ENCODE measurements around the gene GNPTAB.

DNA sequence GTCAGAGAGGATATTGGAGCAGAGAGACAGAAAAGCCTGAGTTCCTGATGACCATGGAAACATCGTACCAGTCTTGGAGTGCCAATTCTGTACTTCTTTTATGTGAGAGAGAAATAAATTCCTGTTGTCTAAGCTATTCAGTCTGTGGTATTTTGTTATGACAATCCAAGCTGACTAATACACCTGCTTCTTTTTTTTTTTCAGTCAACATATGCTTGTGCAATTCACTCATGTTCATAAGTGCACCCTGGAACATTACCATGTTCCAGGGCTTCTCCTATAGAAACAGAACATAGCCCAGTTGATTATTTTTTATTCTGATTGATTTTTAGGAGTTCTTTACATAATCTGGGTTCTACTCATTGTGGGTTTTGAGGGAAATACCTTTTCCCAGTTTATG lies 135.1 kb downstream of the GNPTAB start:
- TF ChIP-seq, protein P1, sequence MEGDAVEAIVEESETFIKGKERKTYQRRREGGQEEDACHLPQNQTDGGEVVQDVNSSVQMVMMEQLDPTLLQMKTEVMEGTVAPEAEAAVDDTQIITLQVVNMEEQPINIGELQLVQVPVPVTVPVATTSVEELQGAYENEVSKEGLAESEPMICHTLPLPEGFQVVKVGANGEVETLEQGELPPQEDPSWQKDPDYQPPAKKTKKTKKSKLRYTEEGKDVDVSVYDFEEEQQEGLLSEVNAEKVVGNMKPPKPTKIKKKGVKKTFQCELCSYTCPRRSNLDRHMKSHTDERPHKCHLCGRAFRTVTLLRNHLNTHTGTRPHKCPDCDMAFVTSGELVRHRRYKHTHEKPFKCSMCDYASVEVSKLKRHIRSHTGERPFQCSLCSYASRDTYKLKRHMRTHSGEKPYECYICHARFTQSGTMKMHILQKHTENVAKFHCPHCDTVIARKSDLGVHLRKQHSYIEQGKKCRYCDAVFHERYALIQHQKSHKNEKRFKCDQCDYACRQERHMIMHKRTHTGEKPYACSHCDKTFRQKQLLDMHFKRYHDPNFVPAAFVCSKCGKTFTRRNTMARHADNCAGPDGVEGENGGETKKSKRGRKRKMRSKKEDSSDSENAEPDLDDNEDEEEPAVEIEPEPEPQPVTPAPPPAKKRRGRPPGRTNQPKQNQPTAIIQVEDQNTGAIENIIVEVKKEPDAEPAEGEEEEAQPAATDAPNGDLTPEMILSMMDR (conservative IDR thresholded peaks at IDR 0.05 in 1 of 2, IDR thresholded peaks at IDR 0.05 in 1 of 2; ENCODE audit: extremely low read depth in 1 of 2, insufficient read depth in 1 of 2, low read depth in 1 of 2, low read length in 2 of 2) = no peak
- no peak for TF ChIP-seq EZH2 (IDR thresholded peaks at IDR 0.05; ENCODE audit: borderline replicate concordance, low read length)

Data from mammary epithelial cell (primary cell).